ENCODE results near the gene PAX2.
A peak's percentile ranks its signal among the peaks of the same experiment; 100 is the strongest.

DNA sequence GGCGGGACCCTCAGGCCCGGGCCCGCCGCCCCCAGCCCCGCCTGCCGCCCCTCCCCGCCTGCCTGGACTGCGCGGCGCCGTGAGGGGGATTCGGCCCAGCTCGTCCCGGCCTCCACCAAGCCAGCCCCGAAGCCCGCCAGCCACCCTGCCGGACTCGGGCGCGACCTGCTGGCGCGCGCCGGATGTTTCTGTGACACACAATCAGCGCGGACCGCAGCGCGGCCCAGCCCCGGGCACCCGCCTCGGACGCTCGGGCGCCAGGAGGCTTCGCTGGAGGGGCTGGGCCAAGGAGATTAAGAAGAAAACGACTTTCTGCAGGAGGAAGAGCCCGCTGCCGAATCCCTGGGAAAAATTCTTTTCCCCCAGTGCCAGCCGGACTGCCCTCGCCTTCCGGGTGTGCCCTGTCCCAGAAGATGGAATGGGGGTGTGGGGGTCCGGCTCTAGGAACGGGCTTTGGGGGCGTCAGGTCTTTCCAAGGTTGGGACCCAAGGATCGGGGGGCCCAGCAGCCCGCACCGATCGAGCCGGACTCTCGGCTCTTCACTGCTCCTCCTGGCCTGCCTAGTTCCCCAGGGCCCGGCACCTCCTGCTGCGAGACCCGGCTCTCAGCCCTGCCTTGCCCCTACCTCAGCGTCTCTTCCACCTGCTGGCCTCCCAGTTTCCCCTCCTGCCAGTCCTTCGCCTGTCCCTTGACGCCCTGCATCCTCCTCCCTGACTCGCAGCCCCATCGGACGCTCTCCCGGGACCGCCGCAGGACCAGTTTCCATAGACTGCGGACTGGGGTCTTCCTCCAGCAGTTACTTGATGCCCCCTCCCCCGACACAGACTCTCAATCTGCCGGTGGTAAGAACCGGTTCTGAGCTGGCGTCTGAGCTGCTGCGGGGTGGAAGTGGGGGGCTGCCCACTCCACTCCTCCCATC lies 82.7 kb downstream of the PAX2 start:
- no peak for TF ChIP-seq POLR2A (IDR thresholded peaks at IDR 0.05)
- TF ChIP-seq, protein P1, sequence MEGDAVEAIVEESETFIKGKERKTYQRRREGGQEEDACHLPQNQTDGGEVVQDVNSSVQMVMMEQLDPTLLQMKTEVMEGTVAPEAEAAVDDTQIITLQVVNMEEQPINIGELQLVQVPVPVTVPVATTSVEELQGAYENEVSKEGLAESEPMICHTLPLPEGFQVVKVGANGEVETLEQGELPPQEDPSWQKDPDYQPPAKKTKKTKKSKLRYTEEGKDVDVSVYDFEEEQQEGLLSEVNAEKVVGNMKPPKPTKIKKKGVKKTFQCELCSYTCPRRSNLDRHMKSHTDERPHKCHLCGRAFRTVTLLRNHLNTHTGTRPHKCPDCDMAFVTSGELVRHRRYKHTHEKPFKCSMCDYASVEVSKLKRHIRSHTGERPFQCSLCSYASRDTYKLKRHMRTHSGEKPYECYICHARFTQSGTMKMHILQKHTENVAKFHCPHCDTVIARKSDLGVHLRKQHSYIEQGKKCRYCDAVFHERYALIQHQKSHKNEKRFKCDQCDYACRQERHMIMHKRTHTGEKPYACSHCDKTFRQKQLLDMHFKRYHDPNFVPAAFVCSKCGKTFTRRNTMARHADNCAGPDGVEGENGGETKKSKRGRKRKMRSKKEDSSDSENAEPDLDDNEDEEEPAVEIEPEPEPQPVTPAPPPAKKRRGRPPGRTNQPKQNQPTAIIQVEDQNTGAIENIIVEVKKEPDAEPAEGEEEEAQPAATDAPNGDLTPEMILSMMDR (IDR thresholded peaks at IDR 0.05) = peak in 2 of 4 experiments; percentile 7 to 25
- no peak for TF ChIP-seq EP300 (IDR thresholded peaks at IDR 0.05)
